Right lobe of liver (tissue), 4 donors: ENCODE results near the gene PTBP2.

Experiments
- POLR2A ChIP-seq: fragments of 450-650 bp; IDR thresholded peaks from one replicate; pipeline ENCODE4 v1.6.1; 2017; ENCODE audit warnings: antibody characterized with exemption, mild to moderate bottlenecking
- TF ChIP-seq, protein P1 (sequence below), 4 donors: fragments of 200-600 bp in 3 of 4; fragments of 450-650 bp in 1 of 4; IDR thresholded peaks; one replicate each; pipeline versions ENCODE4 v1.5.1 to v1.8.0; 2016 to 2022; ENCODE audit warnings: antibody characterized with exemption in 4 of 4, mild to moderate bottlenecking in 2 of 4
- donor health status: DM: no; HTN: no; CAD: no.
- donor health status: DM: no; HTN: no; CAD: no.
- donor health status: DM: no; HTN: yes; CAD: no.

GRCh38 chr1:96820107-96820506, 98.5 kb downstream of the PTBP2 start:
- TF ChIP-seq, protein P1, sequence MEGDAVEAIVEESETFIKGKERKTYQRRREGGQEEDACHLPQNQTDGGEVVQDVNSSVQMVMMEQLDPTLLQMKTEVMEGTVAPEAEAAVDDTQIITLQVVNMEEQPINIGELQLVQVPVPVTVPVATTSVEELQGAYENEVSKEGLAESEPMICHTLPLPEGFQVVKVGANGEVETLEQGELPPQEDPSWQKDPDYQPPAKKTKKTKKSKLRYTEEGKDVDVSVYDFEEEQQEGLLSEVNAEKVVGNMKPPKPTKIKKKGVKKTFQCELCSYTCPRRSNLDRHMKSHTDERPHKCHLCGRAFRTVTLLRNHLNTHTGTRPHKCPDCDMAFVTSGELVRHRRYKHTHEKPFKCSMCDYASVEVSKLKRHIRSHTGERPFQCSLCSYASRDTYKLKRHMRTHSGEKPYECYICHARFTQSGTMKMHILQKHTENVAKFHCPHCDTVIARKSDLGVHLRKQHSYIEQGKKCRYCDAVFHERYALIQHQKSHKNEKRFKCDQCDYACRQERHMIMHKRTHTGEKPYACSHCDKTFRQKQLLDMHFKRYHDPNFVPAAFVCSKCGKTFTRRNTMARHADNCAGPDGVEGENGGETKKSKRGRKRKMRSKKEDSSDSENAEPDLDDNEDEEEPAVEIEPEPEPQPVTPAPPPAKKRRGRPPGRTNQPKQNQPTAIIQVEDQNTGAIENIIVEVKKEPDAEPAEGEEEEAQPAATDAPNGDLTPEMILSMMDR (IDR thresholded peaks at IDR 0.05) = no peak
- no peak for TF ChIP-seq POLR2A
